NCI-H82 treated with DMSO at 0.1 percent for 48 hours (cell line): ENCODE data around the gene C1QA.

Source experiments
- DNase-seq: peaks from one replicate; lab custom pipeline; 2025; ENCODE audit not compliant: unreplicated experiment; lab: John Stamatoyannopoulos, UW

Gene C1QA

DNA sequence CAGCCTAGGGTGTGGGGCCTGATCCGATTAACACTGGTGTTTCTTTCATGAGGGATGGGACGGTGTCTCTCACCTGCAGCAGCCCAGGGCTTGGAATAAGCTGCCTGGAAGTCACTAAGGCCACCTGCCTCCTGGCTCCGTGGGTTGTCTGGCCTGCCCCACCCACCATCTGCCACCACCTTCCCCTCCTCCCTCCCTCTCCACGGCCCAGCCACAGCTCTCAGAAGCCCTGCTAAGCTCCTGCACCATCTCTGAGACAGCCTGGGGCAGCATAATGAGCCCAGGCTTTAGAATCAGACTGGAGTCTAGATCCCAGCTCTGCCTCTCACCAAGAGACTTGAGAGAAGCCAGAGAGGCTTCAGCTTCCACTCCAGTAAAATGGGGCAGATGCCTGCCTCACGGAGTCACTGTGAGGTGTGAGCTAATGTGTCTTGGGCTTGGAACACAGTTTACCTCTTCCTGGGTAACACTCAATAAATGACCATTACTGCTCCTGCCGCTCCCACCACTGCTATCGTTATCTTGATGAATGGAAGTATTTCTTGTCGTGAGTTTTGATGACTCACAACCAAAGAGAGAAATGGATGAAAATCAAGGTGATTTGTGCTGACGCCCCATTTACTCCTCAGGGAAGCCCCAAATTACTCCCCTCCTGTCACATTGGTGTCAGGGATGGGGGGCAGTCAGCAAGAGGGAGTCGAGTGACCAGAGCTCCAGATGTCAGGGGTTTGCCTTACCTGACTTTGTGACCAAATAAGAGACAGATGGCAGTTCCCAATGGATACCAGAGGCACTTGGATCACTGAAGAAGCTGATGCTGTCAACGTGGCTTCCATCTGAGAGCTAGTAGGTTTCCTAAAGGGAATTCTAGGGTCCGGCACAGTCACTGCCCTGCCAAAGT, 23.5 kb upstream of the C1QA start:
- DNase-seq: peak; percentile 95

DNA sequence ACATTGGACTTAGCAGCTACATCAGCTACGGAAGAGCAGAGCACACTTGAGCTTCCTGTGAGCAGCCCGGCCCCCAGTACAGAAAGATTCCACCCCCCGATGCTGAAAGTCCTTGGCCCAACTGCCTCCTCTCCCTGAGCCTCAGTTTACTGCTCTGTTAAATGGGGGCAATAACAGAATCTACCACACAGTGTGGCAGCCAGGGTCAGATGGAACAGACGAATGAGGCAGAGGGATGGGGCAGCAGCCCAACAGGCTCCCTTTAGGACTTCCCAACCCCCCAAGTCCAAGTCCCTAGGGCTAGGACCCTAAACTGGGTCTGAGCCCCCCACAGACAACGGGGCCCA, 22.9 kb upstream of the C1QA start:
- DNase-seq: no peak

DNA sequence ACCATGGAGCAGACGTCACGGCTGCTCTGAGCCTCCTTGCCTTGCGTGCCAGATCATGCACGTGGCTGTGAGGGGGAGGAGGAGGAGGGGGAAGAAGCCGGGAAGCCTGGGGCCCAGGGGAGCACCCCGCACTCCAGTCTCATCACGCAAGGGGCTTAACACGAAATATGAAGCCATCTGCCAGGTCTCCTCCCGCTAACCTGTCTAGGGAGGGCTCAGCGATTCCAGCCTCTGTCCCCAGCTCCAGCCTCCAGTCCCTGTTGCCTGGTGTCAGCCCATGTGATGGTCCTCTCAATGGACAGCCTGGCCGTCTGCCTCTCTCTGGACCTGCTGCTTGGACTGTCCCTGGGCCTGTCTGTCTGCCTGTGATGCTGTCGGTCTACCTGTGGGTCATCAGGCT, 22.5 kb upstream of the C1QA start:
- DNase-seq: peak; percentile 70

DNA sequence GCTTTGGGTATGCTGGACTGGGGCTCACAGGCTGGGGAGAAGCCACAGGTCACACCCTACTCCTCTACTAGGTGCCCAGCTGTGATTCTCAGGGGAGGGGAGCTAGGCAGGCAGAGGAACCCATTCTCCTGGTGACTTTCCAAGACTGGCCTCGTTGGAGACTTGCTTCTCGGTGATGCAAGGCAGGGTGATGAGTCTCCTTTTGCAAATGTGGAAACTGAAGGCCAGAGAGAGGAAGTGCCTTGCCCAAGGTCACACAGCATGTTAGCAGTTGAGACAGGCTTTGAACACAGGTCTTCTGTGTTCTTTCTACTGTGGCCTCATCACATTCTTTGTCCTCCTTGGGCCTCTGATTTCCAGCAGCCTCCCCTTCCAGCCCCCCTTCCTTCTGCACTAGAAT, 20.5 kb upstream of the C1QA start:
- no peak for DNase-seq

DNA sequence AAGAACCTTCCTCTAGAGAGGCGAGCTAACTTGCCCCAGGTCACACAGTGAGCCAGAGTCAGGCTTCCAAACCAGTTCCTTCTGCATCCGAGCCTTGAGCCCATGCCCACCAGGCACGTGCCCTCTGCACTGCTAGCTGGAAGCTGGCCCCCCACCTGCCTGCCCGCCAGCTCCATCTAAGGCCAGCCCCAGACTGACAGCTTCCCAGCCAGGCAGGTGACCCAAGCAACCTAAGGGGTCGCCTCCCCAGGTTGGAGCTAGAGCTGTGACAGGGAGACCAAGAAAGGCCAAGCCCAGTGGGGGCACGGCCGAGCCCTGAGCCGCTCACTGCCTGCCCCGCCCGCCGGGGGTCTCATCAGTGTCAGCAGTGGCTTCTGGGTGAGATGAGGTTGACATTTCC, 19.9 kb upstream of the C1QA start:
- DNase-seq: no peak

DNA sequence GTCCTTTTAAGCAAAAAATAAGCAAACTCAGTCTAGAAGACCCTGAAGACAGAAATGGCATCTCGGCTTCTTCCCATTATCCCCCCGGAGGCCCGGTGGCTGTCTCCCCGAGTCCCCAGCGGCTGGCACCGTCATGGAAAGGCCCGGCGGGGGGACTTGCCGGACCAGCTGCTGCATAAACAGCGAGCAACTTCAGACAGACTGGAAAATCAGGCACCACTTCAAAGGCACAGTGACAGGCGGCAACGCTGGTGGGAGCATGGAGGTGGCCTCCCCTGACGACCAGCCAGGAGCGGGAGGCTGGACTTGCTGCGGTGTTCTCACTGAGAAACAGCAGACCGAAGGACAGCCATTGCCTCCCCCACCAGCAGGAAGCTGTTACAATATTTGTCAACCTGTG, 18.4 kb upstream of the C1QA start:
- DNase-seq: no peak

DNA sequence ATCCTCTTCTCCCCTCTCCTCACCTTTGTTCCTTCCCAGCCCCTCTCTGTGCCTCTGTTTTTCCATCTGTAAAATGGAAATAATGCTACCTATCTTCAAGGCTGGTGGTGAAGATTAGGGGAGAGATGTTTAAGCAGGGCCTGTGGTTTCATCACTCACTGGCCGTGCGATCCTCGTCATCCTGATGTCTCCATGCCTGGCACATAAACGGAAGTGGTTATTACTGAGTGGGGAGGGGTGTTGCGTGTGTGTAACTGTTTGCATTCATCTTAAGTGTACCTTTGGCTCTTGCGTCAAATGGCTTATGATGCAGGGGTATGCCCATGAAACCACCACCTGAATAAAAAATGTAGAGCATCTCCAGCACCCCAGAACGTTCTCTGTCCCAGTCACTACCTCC, 17.2 kb upstream of the C1QA start:
- DNase-seq: no peak

DNA sequence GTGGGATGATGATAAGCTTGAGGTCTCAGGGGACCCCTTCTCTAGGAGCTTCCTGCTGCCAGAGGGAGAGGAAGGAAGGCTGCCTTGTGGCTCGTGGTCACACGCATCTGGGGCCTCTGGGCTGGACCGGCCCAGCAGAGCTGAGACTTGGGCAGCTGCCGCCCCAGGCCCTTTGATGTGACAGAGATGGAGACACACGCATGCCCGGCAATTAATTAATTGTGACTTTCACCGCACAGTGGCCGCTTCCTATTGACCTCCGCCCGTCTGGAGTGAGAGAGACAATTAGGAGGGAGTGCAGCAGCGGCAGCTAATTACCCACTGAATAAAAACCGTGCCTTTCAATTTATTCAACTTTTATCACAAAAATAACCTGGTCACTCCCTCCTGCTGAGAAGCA, 16.6 kb upstream of the C1QA start:
- DNase-seq: no peak

DNA sequence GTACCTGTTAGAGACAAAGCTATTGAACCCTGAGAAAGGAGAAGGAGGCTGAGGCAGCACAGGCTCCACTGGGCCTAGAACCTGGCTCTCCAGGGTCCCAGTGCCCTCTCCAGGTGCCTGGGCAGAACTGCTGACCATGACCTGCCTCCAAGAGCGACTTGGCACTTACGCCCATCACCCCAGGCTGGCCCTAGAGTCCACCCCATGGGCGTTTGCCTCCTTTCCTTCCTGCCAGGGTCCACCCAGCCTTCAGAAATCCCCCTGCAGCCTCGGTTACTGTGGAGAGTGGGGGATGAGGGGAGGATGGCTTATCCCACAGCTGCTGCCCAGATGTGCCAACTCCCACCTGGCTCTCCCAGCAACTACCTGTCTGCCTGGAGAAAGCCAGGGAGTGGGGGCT, 14.7 kb upstream of the C1QA start:
- no peak for DNase-seq

DNA sequence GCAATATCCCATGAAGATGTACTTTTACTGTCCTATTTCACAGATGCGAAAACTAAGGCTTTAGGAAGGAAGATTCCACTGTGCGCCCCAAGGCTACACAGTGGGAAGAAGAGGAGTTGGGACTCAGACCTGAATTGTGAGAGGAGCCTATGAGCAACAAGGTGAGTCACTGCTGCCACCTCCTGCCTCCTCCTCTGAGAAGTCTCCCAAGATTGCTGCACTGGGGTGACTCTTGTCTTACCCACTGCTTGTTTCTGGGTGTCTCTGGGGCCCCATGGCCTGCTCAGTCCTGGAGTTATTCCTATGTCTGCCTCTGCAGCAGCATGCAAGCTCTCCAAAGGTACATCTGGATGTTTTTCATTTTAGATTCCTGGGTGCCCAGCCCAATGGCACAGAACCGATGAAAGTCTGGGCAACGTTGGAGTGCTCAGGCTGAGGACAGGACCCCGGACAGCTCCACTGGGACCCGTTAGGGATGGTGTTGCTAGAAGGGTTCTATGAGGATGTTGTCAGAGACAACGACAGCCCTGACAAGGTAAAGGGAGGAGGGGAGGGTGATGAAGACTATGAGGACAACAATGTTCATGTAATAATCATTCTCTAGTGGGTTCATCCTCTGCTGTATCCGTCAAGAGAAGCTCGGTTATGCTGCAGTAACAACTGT, 11.0 kb upstream of the C1QA start:
- no peak for DNase-seq

DNA sequence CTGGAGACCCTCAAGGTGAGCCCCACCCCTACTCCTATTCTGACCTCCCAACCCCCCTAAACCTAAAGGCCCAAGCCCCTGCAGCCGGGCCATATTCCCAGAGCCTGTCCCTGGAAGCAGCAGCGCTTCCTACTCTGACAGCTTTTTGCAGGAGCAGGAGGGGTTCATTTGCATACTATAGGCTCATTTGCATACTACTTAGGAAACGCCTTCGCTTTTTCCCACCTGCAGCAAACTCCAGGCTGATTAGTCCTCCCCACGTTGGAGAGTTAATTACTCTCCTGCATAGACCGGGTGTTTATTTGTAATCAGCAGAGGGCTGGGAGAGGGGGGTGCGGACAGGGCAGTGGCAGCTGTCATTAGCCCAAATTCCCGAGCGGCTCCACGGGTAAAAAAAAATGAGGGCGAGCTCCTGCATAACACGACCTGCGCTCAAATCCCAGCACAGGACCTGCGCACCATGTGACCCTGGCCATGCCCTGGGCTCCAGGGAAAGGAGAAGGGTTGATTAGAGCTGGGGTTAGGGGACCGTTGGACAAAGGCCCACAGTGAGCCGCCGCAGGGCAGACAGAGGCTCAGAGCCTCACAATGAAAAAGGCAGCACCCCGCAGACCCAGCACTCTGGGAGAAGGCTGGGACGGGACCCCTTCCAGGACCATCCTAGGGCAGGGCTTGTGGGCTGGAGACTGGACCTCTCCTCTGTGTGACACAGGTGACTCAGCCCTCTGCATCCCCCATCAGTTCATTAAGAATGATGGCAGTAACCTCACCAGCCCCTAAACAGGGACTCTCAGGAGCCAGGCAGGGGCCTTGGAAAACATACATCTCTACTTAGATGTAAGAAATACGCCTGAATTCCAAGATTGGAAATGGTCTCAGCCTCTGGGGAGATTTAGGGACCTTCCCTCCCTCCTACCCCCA, 9.9 kb upstream of the C1QA start:
- peak; percentile 22 for DNase-seq

DNA sequence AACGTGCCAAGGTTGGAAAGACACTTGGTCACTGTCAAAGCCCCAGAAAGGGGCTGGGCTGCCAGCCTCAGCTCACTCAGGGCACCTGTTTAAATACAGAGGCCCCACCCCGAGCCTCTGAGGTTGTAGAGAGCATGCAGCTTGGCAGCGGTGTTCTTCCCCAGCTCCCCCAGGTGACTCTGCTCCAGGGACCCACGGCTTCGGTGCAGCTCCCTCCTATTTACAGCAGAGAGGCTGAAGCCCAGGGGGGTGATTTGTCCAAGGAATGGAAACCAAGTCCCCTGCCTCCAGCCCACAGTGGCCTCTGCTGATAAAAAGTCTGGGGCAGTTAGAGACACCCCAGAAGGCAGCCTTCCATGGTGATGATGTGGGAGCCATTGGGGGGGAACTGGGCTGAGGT, 9.1 kb upstream of the C1QA start:
- no peak for DNase-seq

DNA sequence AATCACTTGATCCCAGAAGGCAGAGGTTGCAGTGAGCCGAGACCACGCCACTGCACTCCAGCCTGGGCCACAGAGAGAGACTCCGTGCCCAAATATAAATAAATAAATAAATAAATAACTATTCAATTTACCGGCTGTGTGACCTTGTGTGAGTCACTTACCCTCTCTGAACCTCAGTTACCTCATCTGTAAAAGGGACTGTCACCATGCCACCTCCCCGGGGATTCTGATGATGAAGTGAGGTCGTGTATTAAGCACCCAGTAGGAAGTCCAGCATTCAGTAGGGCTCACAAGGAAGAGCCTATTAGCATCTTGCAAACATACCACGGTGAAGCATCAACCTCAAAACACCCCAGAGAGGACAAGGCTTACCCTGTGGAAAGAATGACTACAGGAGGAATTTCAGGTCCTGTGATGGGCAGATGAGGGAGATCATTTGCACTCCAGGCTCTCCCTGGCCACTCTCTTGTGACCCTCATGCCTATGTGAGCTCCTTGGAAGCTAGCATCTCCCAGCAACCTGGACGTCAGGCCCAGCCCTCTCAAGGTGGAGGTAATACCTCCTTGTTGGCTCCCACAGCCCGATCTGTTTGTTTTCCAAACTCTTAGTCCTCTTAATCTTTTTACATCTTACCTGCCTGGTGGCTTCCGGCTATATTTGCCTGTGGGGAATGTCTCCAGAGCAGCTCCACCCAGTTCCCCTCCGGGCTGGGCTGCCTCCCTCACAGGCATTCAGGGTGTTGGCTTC, 7.6 kb upstream of the C1QA start:
- DNase-seq: no peak

DNA sequence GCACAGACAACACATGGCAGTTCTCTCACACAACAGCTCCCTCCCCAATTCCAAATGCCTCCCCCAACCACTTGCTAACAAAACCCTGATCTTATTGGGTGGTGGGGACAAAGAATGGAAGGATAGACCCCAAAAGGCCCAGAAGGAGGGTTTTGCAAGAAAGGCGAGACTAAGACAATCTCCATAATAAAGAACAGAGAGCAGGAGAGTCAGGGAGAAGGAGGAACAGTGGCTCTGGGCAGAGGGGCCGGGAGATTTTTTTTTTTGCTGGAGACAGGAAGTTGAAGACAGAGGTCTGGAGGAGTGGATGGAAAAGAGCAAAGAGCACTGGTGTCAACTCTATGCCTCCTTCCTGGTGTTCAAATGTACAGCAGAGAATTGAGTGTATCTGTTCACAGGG, 6.5 kb upstream of the C1QA start:
- DNase-seq: no peak

DNA sequence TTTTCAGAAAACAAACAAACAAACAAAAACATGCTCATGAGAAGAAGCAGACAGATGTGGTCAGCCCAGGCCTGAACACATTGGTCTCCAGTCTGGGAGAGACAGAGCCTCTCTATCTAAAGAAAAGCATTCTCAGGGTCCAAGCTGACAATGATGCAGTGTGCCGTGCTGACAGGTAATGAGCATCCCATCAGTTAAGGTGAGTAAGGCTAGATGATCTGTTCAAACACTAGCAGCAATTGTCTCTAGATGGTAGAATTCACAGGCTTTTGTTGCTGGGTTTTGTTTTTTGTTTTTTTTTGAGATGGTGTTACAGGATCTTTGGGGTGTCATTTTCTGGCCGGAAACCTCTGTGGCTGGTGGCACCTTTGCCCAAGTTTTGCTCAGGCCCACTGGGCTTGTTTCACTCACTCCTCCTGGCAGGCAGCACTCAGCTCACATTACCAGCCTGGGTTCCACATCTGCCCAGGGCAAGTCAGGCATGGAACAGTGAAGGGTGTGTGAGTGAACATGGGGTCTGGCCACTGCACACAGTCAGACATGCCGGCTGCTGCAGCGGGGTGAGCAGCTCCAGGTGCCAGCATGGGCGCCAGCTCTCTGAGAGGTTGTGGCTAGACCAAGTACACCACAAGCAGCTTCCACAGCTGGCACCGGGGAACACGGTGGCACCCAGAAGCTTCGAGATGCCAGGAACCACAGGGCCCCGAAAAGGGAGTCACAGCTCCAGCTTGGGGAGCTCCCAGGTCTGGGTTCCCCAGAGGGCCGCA, 2.5 kb upstream of the C1QA start:
- no peak for DNase-seq

DNA sequence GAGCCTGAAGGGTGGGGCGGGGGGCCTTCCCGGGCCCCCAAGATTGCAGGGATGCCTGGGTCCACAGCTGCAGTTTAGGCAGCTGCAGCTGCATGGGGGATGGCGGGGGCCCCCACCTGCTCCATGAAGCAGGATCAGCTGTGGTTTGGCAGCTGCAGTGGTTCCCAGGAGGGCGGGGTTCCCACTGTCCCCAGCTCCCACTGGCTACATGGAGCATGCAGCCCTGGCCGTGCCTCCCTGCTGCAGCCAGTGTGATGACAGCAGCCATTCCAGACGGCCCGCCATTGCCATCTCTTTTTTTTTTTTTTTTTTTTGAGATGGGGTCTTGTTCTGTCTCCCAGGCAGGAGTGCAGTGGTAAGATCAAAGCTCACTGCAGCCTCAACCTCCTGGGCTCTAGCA, 992 bp upstream of the C1QA start:
- DNase-seq: no peak

DNA sequence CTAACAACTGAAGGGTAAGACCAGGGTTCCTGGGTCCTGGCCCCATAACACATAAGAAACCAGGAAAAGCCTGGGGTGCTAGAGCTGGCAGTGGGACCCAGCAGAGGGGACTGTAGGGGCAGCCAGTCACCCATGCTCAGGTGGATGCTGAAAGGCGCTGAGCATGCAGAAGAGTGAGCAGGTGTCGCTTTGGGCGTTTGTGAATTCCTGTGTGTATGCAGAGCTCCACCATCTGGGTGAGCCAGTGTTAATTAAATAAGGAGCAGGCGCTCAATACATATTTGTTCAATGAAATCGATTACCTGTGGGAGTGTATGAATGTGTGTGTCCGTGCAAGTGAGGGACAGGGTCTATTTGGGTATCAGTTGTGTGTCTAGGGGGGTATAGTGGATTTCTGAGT, 499 bp downstream of the C1QA start:
- no peak for DNase-seq

DNA sequence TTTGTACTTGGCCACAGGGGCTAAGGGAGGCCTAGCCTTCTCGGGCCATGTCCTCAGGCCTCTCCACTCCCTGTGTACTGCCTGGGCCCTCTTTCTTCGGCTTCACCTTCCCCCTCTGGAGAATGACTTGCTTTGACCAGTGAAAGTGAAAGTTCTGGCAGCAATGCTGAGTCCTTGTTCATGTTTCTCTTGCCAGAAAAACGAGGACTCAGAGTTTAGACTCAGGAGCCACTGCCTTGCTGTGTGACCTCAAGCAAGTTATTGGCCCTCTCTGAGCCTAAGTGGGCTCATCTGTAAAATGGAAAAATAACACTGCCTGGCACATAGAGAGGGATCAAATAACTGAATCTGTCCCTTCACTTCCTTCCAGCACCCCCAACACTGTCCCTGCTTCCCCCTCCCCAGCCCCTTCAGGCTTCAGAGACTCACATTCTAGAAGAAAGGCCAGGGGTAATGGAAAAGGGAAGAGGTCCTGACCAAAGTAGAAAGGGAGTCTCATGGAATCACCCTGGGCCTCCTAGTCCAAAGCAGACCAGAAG, 1.5 kb downstream of the C1QA start:
- DNase-seq: no peak

DNA sequence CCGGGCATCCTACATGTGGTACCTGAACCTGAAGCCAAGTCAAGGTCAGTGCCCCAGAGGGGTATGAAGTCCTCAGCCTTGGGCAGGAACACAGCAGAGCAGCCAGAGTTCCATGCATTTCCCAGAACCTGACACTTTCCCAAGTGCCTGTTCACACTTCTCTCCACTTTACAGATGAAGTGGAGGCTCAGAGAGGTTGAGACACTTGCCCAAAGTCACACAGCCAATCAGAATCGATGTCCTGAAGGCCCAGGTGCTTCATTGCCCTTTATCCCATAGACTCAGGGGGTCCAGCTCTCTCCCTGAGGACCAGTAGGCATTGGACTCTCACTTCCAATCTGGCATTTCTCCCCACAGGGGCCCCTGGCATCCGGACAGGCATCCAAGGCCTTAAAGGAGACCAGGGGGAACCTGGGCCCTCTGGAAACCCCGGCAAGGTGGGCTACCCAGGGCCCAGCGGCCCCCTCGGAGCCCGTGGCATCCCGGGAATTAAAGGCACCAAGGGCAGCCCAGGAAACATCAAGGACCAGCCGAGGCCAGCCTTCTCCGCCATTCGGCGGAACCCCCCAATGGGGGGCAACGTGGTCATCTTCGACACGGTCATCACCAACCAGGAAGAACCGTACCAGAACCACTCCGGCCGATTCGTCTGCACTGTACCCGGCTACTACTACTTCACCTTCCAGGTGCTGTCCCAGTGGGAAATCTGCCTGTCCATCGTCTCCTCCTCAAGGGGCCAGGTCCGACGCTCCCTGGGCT, 2.2 kb downstream of the C1QA start:
- DNase-seq: no peak
